K562 (cell line): ENCODE results near the gene CYB5D1. TPM values are rescaled to one million over a fixed set of nuclear protein-coding genes. Genes with fewer than 3 reads are reported as not detected.

Source experiments
- ATAC-seq: fragments of 200-7000 bp; cut with Tn5 transposase; 3 replicates; pipeline ENCODE4 v1.9.1; 2020; ENCODE audit warnings: moderate library complexity
- BruUV-seq: library from RNA; stranded (reverse); fragments of 400-500 nt; replicated peaks from 2 replicates; lab custom pipeline; 2021; lab: Mats Ljungman, UMichigan
- CTCF ChIA-PET: fragments of 300-600 bp; formaldehyde crosslinking; extraction: SDS; loops from one replicate; lab custom pipeline; 2021; ENCODE audit warnings: low intra/inter-chr PET ratio; lab: Yijun Ruan, JAX
- POLR2A ChIA-PET: fragments of 300-600, 350-650 bp; sonication (Branson Sonifier 250); formaldehyde crosslinking; extraction: SDS; loops from one replicate; lab custom pipeline; 2021; ENCODE audit warnings: antibody characterized with exemption, inconsistent platforms; lab: Yijun Ruan, JAX
- DNase-seq, 4 experiments: peaks; one replicate each; pipeline versions ENCODE4 v3.0.0 to v3.0.0-alpha.2; 2011 to 2018; ENCODE audit warnings: low spot score in 3 of 4, mixed read lengths in 3 of 4; ENCODE audit errors: extremely low read depth in 1 of 4
- FAIRE-seq: peaks from 2 replicates; lab custom pipeline; 2011; peaks lifted over from hg19 to GRCh38; lab: Jason Lieb, UNC
- H2AFZ ChIP-seq: 2 replicates; pipeline ENCODE4 v1.6.0; 2011; ENCODE audit warnings: low read depth, low read length, control low read depth, inconsistent platforms
- H3K27ac ChIP-seq: fragments of 200-600 bp; 3 replicates; pipeline ENCODE4 v1.8.0; 2011; ENCODE audit warnings: low read depth, mild to moderate bottlenecking, control low read depth, inconsistent platforms, low read length, moderate library complexity, mixed read lengths; ENCODE audit errors: extremely low read depth
- H3K27me3 ChIP-seq, 2 experiments: fragments of 300-600 bp in 1 of 2; 2 replicates in 1 of 2; 3 replicates in 1 of 2; pipeline versions ENCODE4 v1.6.0 to v1.8.0; 2011; ENCODE audit warnings: inconsistent platforms in 2 of 2, low read length in 2 of 2, mild to moderate bottlenecking in 1 of 2, mixed read lengths in 1 of 2, moderate library complexity in 1 of 2; ENCODE audit not compliant: control insufficient read depth in 2 of 2, insufficient read depth in 2 of 2
- H3K36me3 ChIP-seq: fragments of 300-600 bp; 3 replicates; pipeline ENCODE4 v1.8.0; 2011; ENCODE audit warnings: mild to moderate bottlenecking, low read length, inconsistent platforms; ENCODE audit not compliant: control insufficient read depth, insufficient read depth
- H3K4me1 ChIP-seq, 2 experiments: fragments of 200-600 bp in 1 of 2; replicated peaks in 1 of 2; 2 replicates in 1 of 2; 3 replicates in 1 of 2; pipeline versions ENCODE4 v1.5.1 to v1.8.0; 2011; ENCODE audit warnings: inconsistent platforms in 2 of 2, low read length in 2 of 2, mild to moderate bottlenecking in 1 of 2, mixed read lengths in 1 of 2, moderate library complexity in 1 of 2; ENCODE audit not compliant: control insufficient read depth in 2 of 2, insufficient read depth in 2 of 2
- H3K4me2 ChIP-seq: 2 replicates; pipeline ENCODE4 v1.6.1; 2011; ENCODE audit warnings: low read length, control low read depth, inconsistent platforms, mixed read lengths; ENCODE audit not compliant: insufficient read depth
- H3K4me3 ChIP-seq: fragments of 200-600 bp; sonication (generic), shearing (Covaris generic); 2 replicates; pipeline ENCODE4 v1.5.1; 2016; ENCODE audit warnings: control low read depth, inconsistent platforms
- H3K79me2 ChIP-seq: fragments of 200-600 bp; 3 replicates; pipeline ENCODE4 v1.8.0; 2011; ENCODE audit warnings: low read length, inconsistent platforms; ENCODE audit not compliant: control insufficient read depth, insufficient read depth
- H3K9ac ChIP-seq, 2 experiments: 2 replicates each; pipeline versions ENCODE4 v1.6.0 to v1.6.1; 2011; ENCODE audit warnings: low read depth in 2 of 2, low read length in 2 of 2, control low read depth in 1 of 2, inconsistent platforms in 1 of 2, mild to moderate bottlenecking in 1 of 2, mixed read lengths in 1 of 2; ENCODE audit not compliant: insufficient read depth in 1 of 2
- H3K9me1 ChIP-seq: one replicate; pipeline ENCODE4 v1.6.0; 2011; ENCODE audit warnings: inconsistent platforms, mild to moderate bottlenecking, low read length, moderate library complexity; ENCODE audit not compliant: control insufficient read depth, insufficient read depth
- H3K9me3 ChIP-seq: replicated peaks from 2 replicates; pipeline ENCODE4 v1.5.1; 2011; ENCODE audit warnings: low read depth, low read length, inconsistent platforms; ENCODE audit not compliant: control insufficient read depth, insufficient read depth
- H4K20me1 ChIP-seq: replicated peaks from 2 replicates; pipeline ENCODE4 v1.6.1; 2011; ENCODE audit warnings: low read length, inconsistent platforms, mixed read lengths; ENCODE audit not compliant: control insufficient read depth, insufficient read depth
- COPS2 ChIP-seq: fragments of 450-650 bp; conservative IDR thresholded peaks from 2 replicates; pipeline ENCODE4 v1.6.1; 2016; ENCODE audit warnings: mild to moderate bottlenecking, moderate library complexity
- CSDE1 ChIP-seq, 2 experiments: fragments of 450-650 bp; IDR thresholded peaks; 2 replicates each; pipeline ENCODE4 v1.6.1; 2016; ENCODE audit warnings: mild to moderate bottlenecking in 1 of 2
- NONO ChIP-seq, 2 experiments: fragments of 200-400 bp in 1 of 2; fragments of 450-650 bp in 1 of 2; formaldehyde crosslinking in 1 of 2; IDR thresholded peaks; 2 replicates each; pipeline ENCODE4 v1.6.1; 2017; ENCODE audit warnings: low read depth in 2 of 2, mild to moderate bottlenecking in 2 of 2, moderate library complexity in 2 of 2, low read length in 1 of 2
- SMARCA4 ChIP-seq: fragments of 450-650 bp; IDR thresholded peaks from 2 replicates; pipeline ENCODE4 v1.6.1; 2016
- SRSF7 ChIP-seq: fragments of 200-400 bp; formaldehyde crosslinking; optimal IDR thresholded peaks from 2 replicates; pipeline ENCODE3; 2017; ENCODE audit warnings: mild to moderate bottlenecking, low read depth, low read length
- TAL1 ChIP-seq: fragments of 450-650 bp; IDR thresholded peaks from 2 replicates; pipeline ENCODE4 v1.6.1; 2016; ENCODE audit warnings: mild to moderate bottlenecking
- WGBS: fragments of 100-300 bp; shearing (Covaris generic); methylation state at CpG from one replicate; pipeline ENCODE4 v1.1.6; 2016; ENCODE audit warnings: low coverage, mixed read lengths; ENCODE audit not compliant: insufficient coverage; ENCODE audit errors: missing lambda C conversion rate; 5-methylcytosine and 5-hydroxymethylcytosine counted together
- in situ Hi-C: fragments of 300-500 bp; cut with MboI; formaldehyde crosslinking; loops from 4 replicates; pipeline ENCODE4 v1.15.0; 2018; ENCODE audit warnings: inconsistent platforms, mixed read lengths
- intact Hi-C: fragments of 100-400 bp; cut with micrococcal nuclease; formaldehyde crosslinking; loops from 2 replicates; pipeline ENCODE4 v1.14.2; 2022
- polyA plus RNA-seq, 8 experiments: library from polyadenylated mRNA; depleted of rRNA in 4 of 8; stranded (reverse) in 5 of 8; unstranded in 3 of 8; fragments of >200 nt; fragmentation: Nextera tagmentation in 2 of 8; fragmentation: Illumina TruSeq in 1 of 8; extraction: Ambion mirVana in 2 of 8; extraction: Trizol in 1 of 8; gene quantifications; 2 replicates each; pipeline versions ENCODE4 v1.2.1 to v1.2.3, GENCODE V29; 2011 to 2014; ENCODE audit warnings: inconsistent platforms in 1 of 8, missing spikeins in 1 of 8
- total RNA-seq, 7 experiments: library from RNA; depleted of rRNA in 6 of 7; stranded (reverse); fragments of >200 nt in 6 of 7; fragmentation: Illumina TruSeq in 2 of 7; extraction: Trizol in 2 of 7; gene quantifications; 2 replicates each; pipeline versions ENCODE4 v1.2.1 to v1.2.3, GENCODE V29; 2011 to 2021; ENCODE audit warnings: low replicate concordance in 1 of 7

CYB5D1 gene
- total and polyA plus RNA-seq, 9 of the 15 experiments (the other 6 are each of a cell fraction or from before 2014, with no cell fraction given), result 2.4 to 7.9 (median 5.7) TPM

DNA sequence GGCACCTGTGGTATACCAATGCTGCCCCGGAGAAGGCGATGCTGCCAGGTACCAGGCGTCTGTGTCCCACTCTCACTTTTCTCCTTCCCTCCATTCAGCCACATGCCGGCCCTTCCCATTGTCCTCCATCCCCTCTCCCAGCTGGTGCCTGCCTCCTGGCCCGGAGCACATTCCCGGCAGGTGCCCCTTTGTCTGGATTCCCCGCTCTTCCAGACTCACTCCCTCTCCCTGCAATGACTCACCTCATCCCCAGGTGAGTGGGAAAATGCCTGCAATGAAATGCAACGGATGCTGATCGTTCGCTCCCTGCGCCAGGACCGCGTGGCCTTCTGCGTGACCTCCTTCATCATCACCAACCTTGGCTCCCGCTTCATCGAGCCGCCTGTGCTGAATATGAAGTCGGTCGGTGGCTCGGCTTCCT lies 34.2 kb upstream of the CYB5D1 start:
- H3K27me3 ChIP-seq, result peaks cover 6 to 42% of the 10 kb centered on the region in 2 experiments
- no TSS peak for BruUV-seq
- H2AFZ ChIP-seq, result no peak overlapping the region
- peaks cover 0 to 9% of the 10 kb centered on the region in 2 experiments; a peak in 2 of 5 replicates for H3K4me1 ChIP-seq
- H3K4me3 ChIP-seq, result no peak overlapping the region
- ATAC-seq (no peak), FAIRE-seq (no peak), DNase-seq (no peak)
- no peaks in the 10 kb centered on the region for H4K20me1 ChIP-seq
- no peak overlapping the region for H3K4me2 ChIP-seq
- no peak overlapping the region for H3K27ac ChIP-seq
- no peaks in the 10 kb centered on the region for H3K9me1 ChIP-seq
- 5% methylated on average over 8 of the region's 20 CpGs for WGBS
- H3K36me3 ChIP-seq, result no peaks in the 10 kb centered on the region
- H3K79me2 ChIP-seq, result no peaks in the 10 kb centered on the region
- CTCF ChIA-PET, result interaction anchor here (1.4 to 1.9 kb wide), 2 partner anchors 80 to 166 kb away, joined by 3 to 14 read pairs; no protein-coding TSS in a partner anchor
- POLR2A ChIA-PET, result no interaction called here
- in situ Hi-C loops, result no loop called here
- TF ChIP-seq NONO (IDR thresholded peaks at IDR 0.05; ENCODE audit: low read depth in 2 of 2, low read length in 1 of 2) (no peak), TAL1 (no peak), CSDE1 (IDR thresholded peaks at IDR 0.05) (no peak), COPS2 (no peak), SMARCA4 (no peak), SRSF7 (no peak)
- H3K9ac ChIP-seq, result no peak overlapping the region
- no peaks in the 10 kb centered on the region for H3K9me3 ChIP-seq
- intact Hi-C loops, result loop anchor here (5.0 to 10.0 kb wide), 3 partner anchors 34 to 221 kb away; partner anchors contain the start of genes CYB5D1, NAA38 and TMEM88
